DND-41 (cell line): ENCODE data around the gene SPDEF.

ENCODE experiments used
- ATAC-seq: fragments of 200-7000 bp; cut with Tn5 transposase; 3 replicates; pipeline ENCODE4 v1.9.1; 2021; ENCODE audit warnings: low read depth; ENCODE audit not compliant: insufficient read depth
- DNase-seq: peaks from one replicate; pipeline ENCODE4 v3.0.0-alpha.2; 2020
- H2AFZ ChIP-seq: 2 replicates; pipeline ENCODE4 v1.6.0; 2012; ENCODE audit warnings: low read depth, low read length
- H3K27ac ChIP-seq: 2 replicates; pipeline ENCODE4 v1.5.1; 2012; ENCODE audit warnings: low read length, inconsistent platforms
- H3K27me3 ChIP-seq: fragments of 200-600 bp; sonication (generic); 2 replicates; pipeline ENCODE4 v1.6.0; 2012; ENCODE audit warnings: low read length, mild to moderate bottlenecking, inconsistent platforms; ENCODE audit not compliant: insufficient read depth, poor library complexity
- H3K36me3 ChIP-seq: 2 replicates; pipeline ENCODE4 v1.5.1; 2012; ENCODE audit warnings: low read length, inconsistent platforms; ENCODE audit not compliant: insufficient read depth
- H3K4me1 ChIP-seq: 2 replicates; pipeline ENCODE4 v1.5.1; 2012; ENCODE audit warnings: mild to moderate bottlenecking, low read length; ENCODE audit not compliant: insufficient read depth
- H3K4me2 ChIP-seq: 2 replicates; pipeline ENCODE4 v1.6.0; 2012; ENCODE audit warnings: mild to moderate bottlenecking, moderate library complexity, low read length, inconsistent platforms; ENCODE audit not compliant: insufficient read depth
- H3K4me3 ChIP-seq, 2 experiments: fragments of 200-600 bp in 1 of 2; shearing (Covaris generic) in 1 of 2; 2 replicates each; pipeline ENCODE4 v1.5.1; 2012 to 2016; ENCODE audit warnings: inconsistent platforms in 2 of 2, low read length in 2 of 2, mild to moderate bottlenecking in 2 of 2, low read depth in 1 of 2, moderate library complexity in 1 of 2
- H3K79me2 ChIP-seq: 2 replicates; pipeline ENCODE4 v1.6.0; 2012; ENCODE audit warnings: low read length, inconsistent platforms; ENCODE audit not compliant: insufficient read depth
- H3K9ac ChIP-seq: 2 replicates; pipeline ENCODE4 v1.6.0; 2012; ENCODE audit warnings: low read depth, mild to moderate bottlenecking, inconsistent platforms, low read length, moderate library complexity
- H3K9me3 ChIP-seq: 2 replicates; pipeline ENCODE4 v1.5.1; 2012; ENCODE audit warnings: low read length, moderate library complexity, mild to moderate bottlenecking, inconsistent platforms; ENCODE audit not compliant: insufficient read depth, severe bottlenecking
- H4K20me1 ChIP-seq: 2 replicates; pipeline ENCODE4 v1.6.0; 2012; ENCODE audit warnings: low read length; ENCODE audit not compliant: insufficient read depth
- CTCF ChIP-seq: IDR thresholded peaks from 2 replicates; pipeline ENCODE4 v1.5.1; 2012; ENCODE audit warnings: borderline replicate concordance, low read length, moderate library complexity, mild to moderate bottlenecking; ENCODE audit not compliant: poor library complexity, severe bottlenecking; ENCODE audit errors: extremely low read depth
- EZH2 ChIP-seq: IDR thresholded peaks from 3 replicates; pipeline ENCODE4 v1.6.1; 2012; ENCODE audit warnings: borderline replicate concordance, low read depth, mild to moderate bottlenecking, moderate library complexity, low read length, inconsistent platforms; ENCODE audit not compliant: severe bottlenecking

SPDEF gene

DNA sequence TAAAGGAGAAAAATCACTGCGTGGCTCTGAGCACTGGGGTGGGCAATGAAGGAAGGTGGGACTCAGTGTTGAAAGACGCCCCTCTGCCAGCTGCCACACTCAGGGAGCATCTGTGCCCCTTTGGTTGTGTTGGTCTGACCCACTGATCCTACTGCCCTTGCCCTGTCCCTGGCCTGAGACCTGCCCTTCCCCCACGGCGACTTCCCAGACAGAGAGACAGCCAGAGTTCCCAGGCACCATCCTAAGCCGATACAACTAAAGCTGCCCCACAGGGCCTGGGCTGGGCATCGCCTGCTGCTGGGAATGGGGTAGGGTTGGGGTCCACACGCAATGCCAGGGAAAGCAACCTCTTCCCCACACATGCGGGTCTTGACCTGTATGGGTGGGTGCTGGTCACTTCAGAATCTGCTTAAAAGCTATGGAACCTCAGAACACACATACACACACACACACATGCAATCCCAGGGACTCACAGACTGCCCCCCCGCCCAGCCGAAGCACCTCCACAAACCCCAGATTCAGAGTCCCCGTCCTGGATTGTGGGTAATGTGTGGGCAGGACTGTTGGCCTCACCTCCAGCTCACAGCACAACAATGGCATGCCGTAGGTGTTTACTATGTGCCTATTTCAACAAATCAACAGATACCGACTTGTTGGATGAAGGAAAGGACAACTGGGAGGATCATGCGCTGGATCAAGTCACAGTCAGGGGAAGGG is 10.9 kb upstream of the SPDEF start:
- DNase-seq (no peak), ATAC-seq (no peak)
- Histone ChIP-seq H3K27ac (no peak overlapping the region), H2AFZ (no peak overlapping the region), H3K79me2 (no peaks in the 10 kb centered on the region), H3K9me3 (no peaks in the 10 kb centered on the region), H3K9ac (no peak overlapping the region), H4K20me1 (peaks cover 3% of the 10 kb centered on the region; the same call in 1 of the 2 replicates), H3K4me2 (no peak overlapping the region), H3K4me3 (no peak overlapping the region), H3K36me3 (no peaks in the 10 kb centered on the region), H3K27me3 (no peaks in the 10 kb centered on the region), H3K4me1 (no peaks in the 10 kb centered on the region)
- no peak for TF ChIP-seq EZH2
- TF ChIP-seq CTCF, result no peak

DNA sequence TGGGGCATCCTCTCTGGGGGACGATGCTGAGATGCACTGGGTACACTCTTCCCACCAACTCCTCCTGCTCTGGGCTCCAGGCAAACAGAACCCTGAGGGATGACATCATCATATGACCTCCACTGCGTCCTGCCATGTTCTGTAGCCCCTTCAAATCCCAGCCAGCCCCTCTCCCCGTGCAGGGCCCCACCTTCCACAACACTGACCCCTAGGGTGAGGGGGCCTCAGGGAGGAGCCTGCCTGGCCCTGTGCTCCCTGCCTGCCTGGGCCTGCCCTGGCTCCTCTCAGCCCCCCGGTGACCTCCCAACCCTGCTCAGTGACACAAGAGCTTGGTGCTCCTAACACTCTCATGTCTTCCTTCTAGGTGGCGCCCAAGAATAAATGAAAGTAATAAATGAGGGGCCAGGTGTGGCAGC is 9.6 kb upstream of the SPDEF start:
- no peaks in the 10 kb centered on the region for H3K9me3 ChIP-seq
- ATAC-seq (no peak), DNase-seq (no peak)
- no peak overlapping the region for H3K27ac ChIP-seq
- no peaks in the 10 kb centered on the region for H3K4me1 ChIP-seq
- peaks cover 3% of the 10 kb centered on the region; the same call in 1 of the 2 replicates for H4K20me1 ChIP-seq
- no peaks in the 10 kb centered on the region for H3K79me2 ChIP-seq
- no peak overlapping the region for H3K4me3 ChIP-seq
- no peaks in the 10 kb centered on the region for H3K36me3 ChIP-seq
- H3K9ac ChIP-seq, result no peak overlapping the region
- H2AFZ ChIP-seq, result no peak overlapping the region
- H3K27me3 ChIP-seq, result no peaks in the 10 kb centered on the region
- TF ChIP-seq EZH2 (no peak), CTCF (no peak)
- no peak overlapping the region for H3K4me2 ChIP-seq

- 0 out of 2 replicates have a peak, but pooled peaks cover 3% of the 10 kb centered on the region for H4K20me1 ChIP-seq
- no peak overlapping the region for H3K27ac ChIP-seq
- no peaks in the 10 kb centered on the region for H3K79me2 ChIP-seq
- H3K4me2 ChIP-seq, result no peak overlapping the region
- no peak overlapping the region for H3K9ac ChIP-seq
- H3K36me3 ChIP-seq, result no peaks in the 10 kb centered on the region
- H3K4me1 ChIP-seq, result no peaks in the 10 kb centered on the region
- ATAC-seq (no peak), DNase-seq (no peak)
- H3K9me3 ChIP-seq, result no peaks in the 10 kb centered on the region
- TF ChIP-seq CTCF (no peak), EZH2 (no peak)
- H2AFZ ChIP-seq, result no peak overlapping the region
- H3K4me3 ChIP-seq, result no peak overlapping the region
- no peaks in the 10 kb centered on the region for H3K27me3 ChIP-seq
These were observed 8.1 kb upstream of the SPDEF start for GRCh38 chr6:34564181-34564580.
